ENCODE data around the gene GOLT1B.

DNA sequence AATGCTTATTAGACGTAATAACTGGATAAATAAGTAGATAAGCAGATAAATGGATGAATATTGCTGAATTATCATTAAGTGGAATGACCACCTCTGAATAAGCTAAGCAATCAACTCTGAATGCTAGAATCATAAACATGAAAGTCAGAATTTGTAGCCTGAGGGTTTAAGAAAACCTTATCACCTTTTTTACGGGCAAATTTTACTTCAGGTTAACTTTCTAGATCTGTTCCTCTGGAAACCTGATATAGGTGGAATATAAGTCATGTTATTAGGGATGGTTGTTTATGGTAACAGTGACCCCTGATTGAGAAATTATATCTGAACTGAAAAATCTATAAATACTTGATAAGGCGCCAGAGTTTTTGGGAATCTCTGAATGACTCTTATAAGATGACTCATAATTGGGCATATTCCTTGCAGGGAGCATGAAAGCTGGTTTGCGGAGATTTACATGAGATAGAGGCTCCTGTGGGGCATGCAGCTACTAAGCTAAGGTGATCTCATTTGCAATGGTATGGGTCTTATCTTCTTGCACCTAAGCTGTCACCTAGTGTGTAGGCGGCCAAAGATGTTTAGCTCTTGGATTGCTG is 36.6 kb downstream of the GOLT1B start:
- no peak for TF ChIP-seq POLR2A (IDR thresholded peaks at IDR 0.05)
- TF ChIP-seq, protein P1, sequence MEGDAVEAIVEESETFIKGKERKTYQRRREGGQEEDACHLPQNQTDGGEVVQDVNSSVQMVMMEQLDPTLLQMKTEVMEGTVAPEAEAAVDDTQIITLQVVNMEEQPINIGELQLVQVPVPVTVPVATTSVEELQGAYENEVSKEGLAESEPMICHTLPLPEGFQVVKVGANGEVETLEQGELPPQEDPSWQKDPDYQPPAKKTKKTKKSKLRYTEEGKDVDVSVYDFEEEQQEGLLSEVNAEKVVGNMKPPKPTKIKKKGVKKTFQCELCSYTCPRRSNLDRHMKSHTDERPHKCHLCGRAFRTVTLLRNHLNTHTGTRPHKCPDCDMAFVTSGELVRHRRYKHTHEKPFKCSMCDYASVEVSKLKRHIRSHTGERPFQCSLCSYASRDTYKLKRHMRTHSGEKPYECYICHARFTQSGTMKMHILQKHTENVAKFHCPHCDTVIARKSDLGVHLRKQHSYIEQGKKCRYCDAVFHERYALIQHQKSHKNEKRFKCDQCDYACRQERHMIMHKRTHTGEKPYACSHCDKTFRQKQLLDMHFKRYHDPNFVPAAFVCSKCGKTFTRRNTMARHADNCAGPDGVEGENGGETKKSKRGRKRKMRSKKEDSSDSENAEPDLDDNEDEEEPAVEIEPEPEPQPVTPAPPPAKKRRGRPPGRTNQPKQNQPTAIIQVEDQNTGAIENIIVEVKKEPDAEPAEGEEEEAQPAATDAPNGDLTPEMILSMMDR (IDR thresholded peaks at IDR 0.05): no peak

Measured in breast epithelium (tissue), 3 donors.